Nucleus accumbens (tissue), 56 donors: ENCODE measurements around the gene ENDOU.

Experiments used
- DNase-seq, 56 donors: peaks; one replicate each; lab custom pipeline; 2025; lab: John Stamatoyannopoulos, UW

The ENDOU gene

DNA sequence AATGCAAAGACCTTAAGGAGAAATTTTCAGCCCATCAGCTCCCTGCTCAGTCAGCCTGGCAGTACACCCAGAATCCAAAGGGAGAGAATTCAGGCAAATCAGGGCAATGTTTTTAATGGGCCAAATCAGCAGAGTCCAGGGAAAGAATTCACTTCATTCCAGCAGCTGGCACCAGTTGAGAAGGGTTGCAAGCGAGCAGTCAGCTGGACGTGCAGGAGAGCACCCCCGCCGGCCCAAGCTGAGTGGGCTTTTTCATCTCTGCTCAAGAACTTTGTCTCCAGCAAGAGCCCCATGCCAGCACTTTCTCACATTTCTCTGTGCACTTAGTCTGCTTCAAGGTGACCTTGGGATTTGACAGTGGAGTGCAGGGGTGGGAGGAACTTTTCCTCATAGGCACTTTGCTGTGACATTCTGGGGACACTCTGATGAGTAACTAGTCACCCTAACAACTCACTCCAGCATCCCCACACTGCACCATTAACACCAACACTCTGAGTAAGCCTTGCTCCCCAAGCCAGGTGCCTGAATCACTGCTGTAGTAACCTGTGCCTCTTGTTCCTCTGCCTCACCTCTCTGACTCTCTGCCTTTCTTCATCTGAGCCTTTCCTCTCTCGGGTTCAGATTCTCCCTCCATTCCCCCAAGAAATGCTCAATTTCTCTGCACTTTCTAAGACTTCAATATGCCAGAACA is 2.2 kb downstream of the ENDOU start:
- DNase-seq = peak in 40 of 56 donors; percentile 10 to 78 (median 42)

DNA sequence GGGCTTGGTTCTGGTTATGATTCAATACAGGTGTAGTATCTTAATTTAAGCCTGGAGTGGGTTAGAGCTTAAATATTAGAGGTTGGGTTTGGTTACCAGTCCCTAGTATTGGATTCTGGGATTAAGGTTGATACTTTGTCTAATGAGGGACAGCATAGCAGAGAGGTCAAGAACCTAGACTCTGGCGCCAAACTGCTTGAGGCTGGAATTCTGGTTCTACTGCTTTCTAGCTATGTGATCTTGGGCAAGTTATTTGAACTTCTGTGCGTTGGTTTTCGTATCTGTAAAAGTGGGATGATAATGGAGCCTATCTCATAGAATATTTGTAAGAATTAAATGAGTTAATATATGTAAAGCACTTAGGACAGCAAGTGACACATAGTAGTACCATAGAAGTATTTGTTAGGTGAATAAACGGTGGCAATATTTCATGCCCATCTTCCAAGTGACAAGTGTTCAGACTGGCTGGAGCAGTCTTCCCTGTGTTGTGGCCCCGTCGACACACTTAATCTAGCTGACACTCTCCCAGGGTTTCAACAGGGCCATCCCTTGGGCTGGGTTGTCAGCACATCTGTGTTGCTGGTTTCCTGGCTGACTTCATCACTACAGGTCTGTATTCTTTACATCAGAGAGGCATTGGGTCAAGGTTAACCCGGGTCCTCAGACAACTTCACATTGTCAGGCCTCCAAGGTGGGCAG is 3.0 kb downstream of the ENDOU start:
- no peak for DNase-seq

DNA sequence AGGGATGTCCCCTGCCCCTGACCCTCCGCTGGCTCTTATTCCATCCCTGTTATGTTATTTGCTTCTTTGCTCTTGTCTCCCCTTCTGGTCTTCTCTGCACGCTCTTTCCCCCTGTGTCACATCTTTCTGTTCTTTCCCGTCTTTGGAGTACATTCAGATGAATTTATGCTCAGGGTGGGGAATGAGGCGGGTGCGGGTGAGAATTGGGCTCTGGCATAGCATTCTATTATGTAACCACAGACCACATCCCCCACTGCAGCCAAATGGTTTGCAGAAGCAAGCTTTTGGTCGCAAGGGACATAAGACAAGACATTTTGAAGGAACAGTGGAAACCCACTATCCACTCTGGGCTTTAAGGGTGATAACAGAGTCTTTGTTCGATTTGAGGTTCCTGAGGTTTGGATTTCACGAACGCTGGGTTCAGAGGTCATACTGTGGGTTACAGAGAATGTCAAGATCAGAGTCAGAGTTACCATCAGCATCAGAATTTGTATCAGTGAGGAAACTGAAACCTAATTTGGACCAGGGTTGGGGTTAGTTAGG is 3.8 kb downstream of the ENDOU start:
- DNase-seq = no peak

DNA sequence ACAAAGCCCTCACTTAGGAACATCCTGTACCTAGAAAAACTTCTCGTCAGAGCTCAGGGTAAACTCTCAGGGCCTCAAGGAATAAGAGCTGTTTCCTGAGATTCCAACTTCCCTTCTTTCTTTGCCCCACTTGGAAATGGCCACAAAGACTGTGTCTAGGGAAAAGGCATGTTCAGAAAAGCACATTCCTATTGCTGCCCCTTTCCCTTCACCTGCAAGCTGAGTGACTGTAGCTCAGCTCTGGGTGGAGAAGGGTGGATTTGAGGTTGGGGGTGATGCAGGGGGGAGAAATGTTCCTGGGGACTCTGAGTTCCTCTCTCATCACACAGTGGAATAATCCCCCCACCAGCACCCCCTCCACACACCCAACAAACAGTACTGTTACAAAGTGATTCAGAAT is 6.8 kb downstream of the ENDOU start:
- DNase-seq = no peak

DNA sequence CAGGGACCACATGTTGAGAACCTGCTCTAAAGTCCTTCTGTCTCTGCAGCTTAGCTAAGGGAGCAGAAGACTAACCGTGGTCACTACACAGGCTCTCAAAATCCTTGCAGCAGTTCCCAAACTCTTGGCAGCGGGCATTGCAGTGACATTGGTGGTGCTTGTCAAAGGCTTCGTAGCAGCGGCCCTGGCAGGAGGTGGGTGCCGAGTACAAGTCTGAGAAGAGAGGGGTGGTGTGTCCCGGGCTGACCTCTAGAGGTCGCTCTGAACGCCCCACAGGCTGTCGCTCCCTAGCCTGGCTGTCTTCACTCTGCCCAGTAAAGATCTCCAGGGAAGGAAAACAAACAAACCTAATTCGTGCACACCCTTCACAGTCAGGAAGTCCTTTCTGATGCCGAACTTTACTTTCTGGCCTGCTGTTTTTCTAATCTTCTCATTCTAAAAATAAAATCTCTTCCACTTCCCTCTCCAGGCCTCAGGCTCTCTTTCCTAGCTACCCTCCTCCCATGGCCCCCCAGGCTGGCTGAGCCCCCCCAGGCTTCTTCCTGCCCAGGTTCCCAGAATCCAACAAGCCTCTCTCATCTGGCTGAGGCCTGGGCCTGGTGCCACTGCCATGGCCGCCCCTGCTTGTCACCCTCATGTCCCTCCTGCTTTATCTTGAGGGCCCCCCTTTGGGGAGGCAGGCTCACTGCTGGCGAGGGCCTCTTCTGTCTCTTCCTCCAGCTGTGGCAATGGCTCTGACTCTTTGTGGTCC is 7.7 kb downstream of the ENDOU start:
- DNase-seq = peak in 51 of 56 donors; percentile 16 to 90 (median 73)

DNA sequence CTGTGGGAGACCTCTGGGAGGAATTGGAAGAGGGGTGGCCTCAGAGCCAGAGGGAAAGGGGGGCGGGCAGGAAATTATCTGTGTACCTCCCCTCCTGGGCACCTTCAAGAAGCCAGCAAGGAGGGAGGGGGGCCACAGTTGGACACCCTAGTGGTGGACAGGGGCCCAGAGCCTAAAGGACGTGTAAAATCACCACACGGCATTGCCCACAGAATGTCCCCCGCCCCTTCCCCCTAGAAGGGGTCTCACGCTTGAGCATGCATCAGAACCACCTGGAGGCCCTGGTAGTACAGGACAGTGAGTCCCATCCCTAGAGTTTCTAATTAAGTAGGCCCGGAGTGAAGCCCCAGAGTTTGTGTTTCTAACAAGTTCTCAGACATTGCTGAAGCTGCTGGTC is 8.2 kb downstream of the ENDOU start:
- no peak for DNase-seq

DNA sequence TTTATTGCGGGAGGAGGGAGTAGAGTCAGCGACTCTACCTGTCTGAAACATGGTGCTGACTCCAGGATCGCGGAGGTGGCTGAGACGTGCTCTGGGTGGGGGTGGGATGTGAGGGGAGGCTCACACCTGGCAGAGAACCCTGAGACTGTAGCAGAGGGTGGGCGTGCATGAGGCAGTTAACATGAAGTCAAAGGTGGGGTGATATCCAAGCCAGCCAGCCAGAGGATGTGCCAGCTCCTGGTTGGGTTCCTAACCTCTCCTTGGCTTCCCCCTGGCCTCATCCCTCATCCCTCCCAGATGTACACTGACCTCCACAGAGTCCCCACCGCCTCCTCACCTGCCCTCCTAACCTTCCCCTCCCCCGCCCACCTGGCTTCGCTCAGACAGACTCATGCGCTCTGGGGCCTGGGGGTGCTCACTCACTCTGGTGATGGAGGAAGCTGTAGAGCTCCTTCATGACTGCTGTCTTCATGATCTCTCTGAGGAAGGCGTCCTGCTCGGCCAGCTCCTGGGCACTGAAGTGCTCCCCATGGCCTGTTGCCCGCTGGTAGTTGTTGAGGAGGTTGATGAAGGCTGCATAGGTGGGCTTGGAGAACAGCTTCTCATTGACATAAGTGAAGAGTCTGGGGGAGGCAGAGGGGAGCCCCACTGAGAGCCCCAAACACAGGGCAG is 9.3 kb downstream of the ENDOU start:
- DNase-seq = peak in 4 of 56 donors; percentile 25 to 36 (median 30)

DNA sequence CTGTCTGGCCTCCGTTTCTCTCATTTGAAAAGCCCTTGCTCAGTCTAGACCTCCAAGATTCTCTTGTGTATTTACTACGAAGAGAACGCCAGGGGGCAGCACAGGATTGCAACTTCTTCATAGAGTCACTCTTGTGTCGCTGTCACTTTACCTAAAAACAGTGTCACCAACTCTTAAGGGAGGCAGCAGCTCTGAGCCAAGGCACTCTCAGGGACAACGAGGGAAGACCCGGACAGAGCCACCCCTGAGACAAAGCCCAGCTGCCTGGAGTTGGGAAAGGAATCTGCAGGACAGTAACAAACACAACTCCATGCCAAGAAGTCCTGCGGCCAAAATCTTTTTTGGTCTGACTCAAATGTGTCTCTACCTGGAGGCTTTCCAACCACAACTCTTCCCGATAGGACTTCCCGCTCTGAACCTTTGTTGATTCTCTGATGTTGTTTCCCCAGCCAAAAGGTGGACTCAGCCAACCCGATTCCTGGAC is 9.9 kb downstream of the ENDOU start:
- peak in 52 of 56 donors; percentile 29 to 93 (median 70) for DNase-seq

DNA sequence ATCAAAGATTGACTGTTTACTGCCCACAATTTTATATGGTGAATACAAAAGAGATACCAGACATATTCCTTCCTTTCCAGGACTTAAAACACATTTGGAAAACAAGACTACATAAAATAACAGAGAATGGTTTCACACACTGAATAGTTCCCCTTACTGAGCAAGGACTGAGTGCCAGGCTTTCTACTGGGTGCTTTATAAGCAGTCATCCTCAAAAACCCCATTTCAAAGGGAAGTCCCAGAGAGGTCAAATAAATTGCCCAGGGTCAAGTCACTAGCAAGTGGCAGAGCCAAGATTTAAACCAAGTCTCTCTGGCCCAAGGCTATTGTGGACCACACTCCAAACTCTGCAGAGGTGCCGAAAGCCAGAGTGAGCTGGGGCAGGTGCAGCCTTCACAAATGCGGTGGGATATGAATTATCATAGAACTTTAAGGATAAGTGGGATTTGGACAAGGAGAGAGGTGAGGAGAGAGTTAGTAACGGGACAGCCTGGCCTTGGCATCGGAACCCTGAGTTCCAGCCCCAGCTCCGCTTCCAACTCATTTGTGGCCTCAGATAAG is 10.4 kb downstream of the ENDOU start:
- DNase-seq = no peak

DNA sequence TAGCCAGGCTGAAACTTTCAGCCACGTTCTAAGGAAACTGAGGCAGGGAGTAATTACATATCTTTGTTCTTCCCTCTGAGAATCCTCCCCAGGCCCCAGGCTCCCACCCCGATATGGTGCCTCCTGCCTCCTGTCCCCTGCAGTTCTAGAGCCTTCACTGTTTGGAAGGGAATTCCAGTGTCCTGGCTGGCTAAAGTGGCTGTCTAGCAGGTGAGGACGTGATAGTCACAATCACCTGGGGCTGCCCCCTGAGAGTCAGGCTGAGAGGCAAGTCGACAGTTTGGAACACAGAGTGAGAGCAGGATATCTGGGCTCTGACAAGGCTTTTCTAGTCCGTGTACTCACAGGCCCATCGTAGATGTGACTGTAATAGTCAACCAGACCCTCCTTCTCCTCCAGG is 13.1 kb downstream of the ENDOU start:
- no peak for DNase-seq

DNA sequence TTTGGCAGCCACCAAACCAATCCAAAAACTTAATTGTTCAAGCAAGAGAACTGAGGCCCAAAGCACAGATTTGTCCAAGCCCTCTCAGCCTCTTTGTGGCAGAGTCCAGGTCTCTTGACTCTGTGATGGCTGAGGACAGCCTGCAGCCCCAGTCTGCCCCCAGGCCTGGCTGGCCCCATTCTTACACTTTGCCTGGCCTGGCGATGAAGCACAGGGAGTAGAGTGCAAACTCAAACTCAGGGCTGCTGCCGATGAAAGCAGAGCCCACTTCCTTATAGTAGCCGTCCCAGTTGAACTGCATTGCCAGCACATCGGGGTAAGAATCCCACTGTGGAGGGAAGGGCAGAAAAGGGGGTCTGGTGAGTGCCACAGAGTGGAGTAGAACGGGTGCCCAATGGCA is 13.8 kb downstream of the ENDOU start:
- DNase-seq = no peak

DNA sequence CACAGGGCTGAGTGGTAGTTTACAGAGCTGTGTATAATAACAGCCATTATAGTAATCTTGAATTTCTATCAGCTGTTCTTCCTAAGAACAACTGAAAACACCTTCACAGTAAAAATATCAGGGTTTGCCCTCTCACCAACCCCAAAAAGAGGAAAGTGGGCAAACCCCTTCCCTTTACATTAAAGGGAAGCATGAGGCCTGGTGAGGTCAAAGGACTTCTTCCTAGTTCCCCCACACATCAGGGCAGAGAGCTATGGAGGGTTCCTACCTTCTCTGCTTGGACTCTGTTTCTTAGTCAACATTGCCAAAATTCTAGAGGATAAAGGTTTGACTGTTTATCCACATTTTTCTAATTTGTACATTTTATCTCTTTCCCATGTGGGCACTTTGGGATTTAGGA is 15.0 kb downstream of the ENDOU start:
- no peak for DNase-seq

DNA sequence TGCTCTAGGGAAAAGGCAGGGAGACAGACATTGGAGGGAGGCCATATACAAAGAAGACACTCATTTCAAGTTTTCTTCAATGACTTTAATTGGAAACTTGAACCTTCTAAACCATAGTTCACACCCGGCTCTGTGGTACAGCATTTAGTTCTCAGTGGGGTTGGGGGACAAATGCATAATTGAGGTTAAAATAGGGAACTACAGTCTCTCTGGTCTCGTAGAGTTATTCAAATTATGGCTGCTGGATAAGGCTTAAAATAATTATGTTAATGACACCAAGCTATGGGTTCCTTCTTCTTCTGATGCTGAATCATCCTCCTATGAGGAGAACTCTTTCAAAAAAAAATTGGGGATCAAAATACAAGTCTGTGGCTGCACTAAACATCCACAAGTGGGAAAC is 15.6 kb downstream of the ENDOU start:
- DNase-seq = no peak

DNA sequence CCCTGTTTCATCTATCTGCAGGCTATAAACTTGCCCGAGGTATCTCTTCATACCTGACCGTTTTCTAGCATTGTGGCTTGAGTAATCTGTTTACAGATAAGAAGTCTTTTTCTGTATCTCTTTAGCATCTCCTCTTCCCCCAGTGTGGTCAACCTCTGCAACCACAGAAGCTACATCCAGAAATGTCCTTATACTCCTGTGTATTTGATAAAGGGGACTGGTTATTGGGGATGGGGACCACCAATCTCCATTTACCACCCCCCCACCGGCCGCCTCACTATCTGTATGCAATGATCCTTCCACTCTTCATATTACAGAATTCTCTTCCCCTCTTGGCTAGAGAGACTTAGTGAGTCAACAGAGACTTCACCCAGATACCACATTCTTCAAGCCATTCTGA is 16.1 kb downstream of the ENDOU start:
- no peak for DNase-seq

DNA sequence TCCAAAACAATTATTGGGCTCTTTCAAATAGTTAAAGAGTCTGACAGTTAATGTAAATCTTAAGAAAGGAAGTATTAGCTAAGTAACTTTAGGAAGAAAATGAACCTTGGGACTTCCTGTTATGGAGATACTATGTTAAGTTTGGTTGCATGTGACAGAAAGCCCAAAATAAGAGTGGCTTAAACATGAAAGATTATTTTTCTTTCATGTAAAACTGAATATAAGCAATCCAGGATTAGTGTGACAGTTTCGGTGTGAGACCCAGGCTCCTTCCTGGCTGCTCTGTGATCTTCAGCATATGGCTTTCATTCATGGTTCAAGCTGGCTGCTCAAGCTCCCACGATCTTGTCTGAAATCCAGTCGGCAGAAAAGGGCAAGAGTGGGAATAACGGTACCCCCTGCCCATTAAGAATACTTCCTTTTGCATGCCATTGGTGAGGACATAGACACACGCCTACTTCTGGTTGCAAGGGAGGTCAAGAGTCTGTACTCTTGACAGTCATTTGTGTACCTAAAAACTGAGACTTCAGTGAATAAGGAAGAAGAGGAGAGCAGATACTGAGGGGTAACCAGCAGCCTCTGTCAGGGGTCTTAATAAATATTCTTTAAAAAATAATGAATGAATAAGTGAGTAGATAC is 17.3 kb downstream of the ENDOU start:
- DNase-seq = no peak

DNA sequence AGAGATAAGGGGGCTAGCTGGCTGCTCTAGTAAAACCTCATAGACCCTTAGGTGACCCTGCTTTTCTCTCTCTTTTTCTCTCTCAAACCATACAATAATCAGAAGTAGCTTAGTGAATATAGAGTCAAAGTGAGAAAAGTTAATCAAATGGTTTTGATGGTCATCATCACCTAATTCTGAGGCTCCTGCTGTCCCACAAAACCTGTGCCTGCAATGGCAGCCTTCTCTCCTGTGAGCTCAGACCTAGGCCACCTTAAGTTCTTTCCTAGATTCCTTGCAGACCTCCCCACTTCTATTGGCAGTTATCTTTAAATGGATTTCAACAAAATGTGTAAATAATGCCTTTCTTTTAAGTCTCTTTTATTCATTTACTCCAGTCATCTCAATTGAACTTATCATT is 17.9 kb downstream of the ENDOU start:
- DNase-seq = no peak

DNA sequence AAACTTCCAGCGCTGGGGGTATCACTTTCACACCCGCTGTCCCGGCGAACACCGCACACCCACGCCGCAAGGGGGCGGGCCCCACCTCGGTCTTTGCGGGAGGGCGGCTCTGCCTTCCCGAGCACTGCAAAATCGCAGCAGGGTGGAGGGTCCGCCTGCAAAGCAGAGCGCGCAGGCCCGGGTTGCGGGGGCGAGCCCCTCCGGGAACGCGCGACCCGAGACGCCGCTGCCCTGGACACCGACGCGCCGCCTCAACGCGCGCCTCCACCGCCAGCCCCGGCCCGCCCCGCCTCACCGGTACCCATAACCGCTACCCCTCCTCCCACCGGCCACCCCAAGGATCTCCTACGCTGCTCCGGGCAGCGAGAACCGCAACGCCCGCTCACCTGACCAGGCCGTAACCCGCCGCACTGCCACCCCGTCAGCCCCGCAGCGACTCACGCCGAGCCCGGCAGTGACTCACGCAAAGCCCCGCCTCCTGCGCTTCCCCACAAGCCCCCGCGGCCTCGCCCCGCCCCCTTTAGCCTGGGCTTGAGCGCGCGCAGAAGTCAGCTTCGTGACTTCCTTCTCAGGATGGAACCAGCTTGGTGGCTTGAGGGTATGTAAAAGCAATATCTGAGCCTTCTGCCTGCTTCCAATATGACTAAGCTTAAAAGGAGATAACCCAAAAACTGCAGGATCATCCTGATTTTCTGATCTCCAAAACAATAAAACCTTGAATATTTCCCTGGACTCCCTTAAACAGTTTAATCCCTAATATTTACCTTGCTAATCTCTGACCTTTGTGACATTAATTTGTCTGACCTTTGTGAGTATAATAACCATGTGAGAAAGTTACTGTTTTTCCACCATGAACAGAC is 19.5 kb downstream of the ENDOU start, which contains the start of gene RPAP3:
TSS of gene RPAP3 (minus strand) at position 465 of the 860 bp plus-strand sequence. CDS start 3,190 bp downstream, outside the sequence.
- peak; percentile 40 to 96 (median 88) for DNase-seq

DNA sequence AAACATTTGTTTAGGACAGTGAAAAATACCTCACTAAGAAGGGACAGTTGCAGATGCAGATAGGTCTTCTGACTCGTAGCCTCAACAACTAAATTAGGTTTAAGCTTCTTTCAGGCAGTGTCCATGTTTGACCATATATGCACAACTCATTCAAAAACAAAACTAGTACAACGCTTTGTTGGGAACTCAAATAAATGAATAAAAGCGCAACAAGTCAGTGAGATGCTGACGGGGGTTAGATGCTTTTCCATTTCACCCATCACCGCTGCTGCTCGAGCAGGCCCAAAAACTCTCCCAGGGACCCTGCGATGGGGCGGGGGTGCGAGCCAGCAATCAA is 20.1 kb downstream of the ENDOU start:
- no peak for DNase-seq

DNA sequence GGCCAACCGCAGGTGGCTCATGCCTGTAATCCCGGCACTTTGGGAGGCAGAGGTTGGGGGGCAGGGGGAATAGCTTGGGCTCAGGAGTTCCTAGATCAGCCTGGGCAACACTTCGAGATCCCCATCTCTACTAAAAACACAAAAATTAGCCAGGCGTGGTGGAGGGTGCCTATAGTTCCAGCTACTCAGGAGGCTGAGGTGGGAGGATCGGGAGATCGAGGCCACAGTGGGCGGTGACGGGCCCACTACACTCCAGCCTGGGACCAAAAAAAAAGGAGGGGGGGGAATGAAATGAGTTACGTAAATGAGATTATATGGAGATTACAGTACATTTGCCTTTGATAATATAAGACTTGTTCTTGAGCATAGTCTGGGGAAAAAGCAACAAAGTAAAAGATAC is 20.6 kb downstream of the ENDOU start:
- DNase-seq = no peak
